ENCODE data around the gene BAIAP3. TPM values are rescaled to one million over a fixed set of nuclear protein-coding genes. Genes with fewer than 3 reads are reported as not detected.

Gene BAIAP3
- total and polyA plus RNA-seq, 12 donors, result 0.79 to 129 (median 16.3) TPM

DNA sequence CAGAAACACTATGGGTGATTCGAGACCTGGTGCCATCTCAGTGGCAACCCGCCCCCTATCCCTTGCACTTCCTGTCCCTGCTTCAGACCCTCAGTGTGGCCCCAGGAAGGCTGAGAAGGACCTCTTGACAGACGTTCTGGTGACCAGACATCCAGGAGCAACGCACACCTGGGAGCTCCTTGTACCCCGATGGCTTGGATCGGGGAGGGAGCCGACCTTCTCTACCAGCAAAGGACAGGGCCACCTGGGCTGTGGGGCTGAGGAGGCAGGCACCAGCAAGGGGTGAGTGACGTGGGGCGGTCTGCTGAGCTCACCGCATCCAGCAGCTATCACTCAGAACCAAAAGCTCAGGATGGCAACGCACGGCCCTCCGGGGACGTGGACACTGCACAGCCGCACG lies 53.9 kb downstream of the BAIAP3 start:
- H3K36me3 ChIP-seq (replicated peaks in 1 of 2), result peaks cover 0 to 35% of the 10 kb centered on the region in 2 donors
- no peak for DNase-seq
- H3K4me1 ChIP-seq (replicated peaks in 1 of 2), result no peaks in the 10 kb centered on the region
- TF ChIP-seq, protein P1, sequence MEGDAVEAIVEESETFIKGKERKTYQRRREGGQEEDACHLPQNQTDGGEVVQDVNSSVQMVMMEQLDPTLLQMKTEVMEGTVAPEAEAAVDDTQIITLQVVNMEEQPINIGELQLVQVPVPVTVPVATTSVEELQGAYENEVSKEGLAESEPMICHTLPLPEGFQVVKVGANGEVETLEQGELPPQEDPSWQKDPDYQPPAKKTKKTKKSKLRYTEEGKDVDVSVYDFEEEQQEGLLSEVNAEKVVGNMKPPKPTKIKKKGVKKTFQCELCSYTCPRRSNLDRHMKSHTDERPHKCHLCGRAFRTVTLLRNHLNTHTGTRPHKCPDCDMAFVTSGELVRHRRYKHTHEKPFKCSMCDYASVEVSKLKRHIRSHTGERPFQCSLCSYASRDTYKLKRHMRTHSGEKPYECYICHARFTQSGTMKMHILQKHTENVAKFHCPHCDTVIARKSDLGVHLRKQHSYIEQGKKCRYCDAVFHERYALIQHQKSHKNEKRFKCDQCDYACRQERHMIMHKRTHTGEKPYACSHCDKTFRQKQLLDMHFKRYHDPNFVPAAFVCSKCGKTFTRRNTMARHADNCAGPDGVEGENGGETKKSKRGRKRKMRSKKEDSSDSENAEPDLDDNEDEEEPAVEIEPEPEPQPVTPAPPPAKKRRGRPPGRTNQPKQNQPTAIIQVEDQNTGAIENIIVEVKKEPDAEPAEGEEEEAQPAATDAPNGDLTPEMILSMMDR (IDR thresholded peaks at IDR 0.05), result no peak
- TF ChIP-seq POLR2A (IDR thresholded peaks at IDR 0.05), result no peak
- intact Hi-C loops (cut with DNase I), result no loop called here
- H3K27me3 ChIP-seq, result no peaks in the 10 kb centered on the region
- no peak overlapping the region for H3K4me3 ChIP-seq
- 92 to 93% (median 93%) methylated on average over 10 to 16 of the region's 16 CpGs; no CpG with 5 or more reads in 1 of the 4 donors for WGBS, 4 donors
- H3K9me3 ChIP-seq (replicated peaks in 1 of 3), result no peaks in the 10 kb centered on the region
- H3K27ac ChIP-seq, result no peak overlapping the region

DNA sequence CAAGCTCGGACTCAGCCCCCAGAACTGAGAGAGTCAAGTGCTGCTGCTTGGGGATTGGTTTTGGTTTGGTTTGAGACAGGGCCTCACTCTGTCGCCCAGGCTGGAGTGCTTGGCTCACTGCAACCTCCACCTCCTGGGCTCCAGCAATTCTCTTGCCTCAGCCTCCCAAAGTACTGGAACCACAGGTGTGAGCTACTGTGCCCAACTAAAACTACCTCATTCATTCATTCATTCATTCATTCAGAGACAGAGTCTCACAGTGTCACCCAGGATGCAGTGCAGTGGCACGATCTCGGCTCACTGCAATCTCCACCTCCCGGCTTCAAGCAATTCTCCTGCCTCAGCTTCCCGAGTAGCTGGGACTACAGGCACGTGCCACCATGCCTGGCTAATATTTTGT lies 56.3 kb downstream of the BAIAP3 start:
- DNase-seq, result no peak
- intact Hi-C loops (cut with DNase I), result no loop called here
- Histone ChIP-seq H3K4me1 (replicated peaks in 1 of 2) (no peaks in the 10 kb centered on the region), H3K4me3 (no peak overlapping the region), H3K9me3 (replicated peaks in 1 of 3) (no peaks in the 10 kb centered on the region), H3K36me3 (replicated peaks in 1 of 2) (peaks cover 0 to 47% of the 10 kb centered on the region in 2 donors), H3K27ac (no peak overlapping the region), H3K27me3 (no peaks in the 10 kb centered on the region)
- 90 to 100% (median 92%) methylated on average over 6 to 7 of the region's 7 CpGs for WGBS, 4 donors
- no peak for TF ChIP-seq POLR2A (IDR thresholded peaks at IDR 0.05)
- TF ChIP-seq, protein P1 (IDR thresholded peaks at IDR 0.05), result no peak

DNA sequence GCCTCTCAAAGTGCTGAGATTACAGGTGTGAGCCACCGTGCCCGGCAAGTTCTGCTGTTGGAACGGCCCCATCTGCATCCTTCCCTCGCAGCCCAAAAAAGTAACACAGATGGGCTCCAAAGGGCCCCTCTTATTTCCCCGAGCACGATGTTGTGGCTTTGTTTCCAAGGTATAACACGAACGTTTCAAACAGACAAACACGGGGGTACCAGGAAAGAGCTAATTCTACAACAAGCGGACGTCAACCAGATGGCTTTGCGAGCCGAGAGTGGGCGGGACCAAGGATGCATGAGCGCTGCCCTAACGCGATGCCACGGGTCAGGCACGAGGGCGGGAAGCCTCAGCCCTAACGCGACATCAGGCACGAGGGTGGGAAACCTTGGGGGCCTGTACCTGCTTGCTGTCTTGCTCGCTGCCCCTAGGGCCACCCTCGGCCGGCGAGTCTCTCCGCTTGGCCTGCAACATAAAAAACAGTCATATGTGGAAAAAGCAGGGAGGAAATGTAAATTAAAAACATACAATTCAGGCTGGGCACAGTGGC lies 56.9 kb downstream of the BAIAP3 start:
- intact Hi-C loops (cut with DNase I), result no loop called here
- WGBS, 4 donors, result 86 to 89% (median 88%) methylated on average over 27 to 28 of the region's 28 CpGs
- peaks cover 0 to 48% of the 10 kb centered on the region in 2 donors for H3K36me3 ChIP-seq (replicated peaks in 1 of 2)
- H3K9me3 ChIP-seq (replicated peaks in 1 of 3), result no peaks in the 10 kb centered on the region
- H3K27me3 ChIP-seq, result no peaks in the 10 kb centered on the region
- no peak overlapping the region for H3K4me3 ChIP-seq
- H3K27ac ChIP-seq, result no peak overlapping the region
- no peaks in the 10 kb centered on the region for H3K4me1 ChIP-seq (replicated peaks in 1 of 2)
- TF ChIP-seq, protein P1 (IDR thresholded peaks at IDR 0.05), result no peak
- TF ChIP-seq POLR2A (IDR thresholded peaks at IDR 0.05), result no peak
- no peak for DNase-seq

DNA sequence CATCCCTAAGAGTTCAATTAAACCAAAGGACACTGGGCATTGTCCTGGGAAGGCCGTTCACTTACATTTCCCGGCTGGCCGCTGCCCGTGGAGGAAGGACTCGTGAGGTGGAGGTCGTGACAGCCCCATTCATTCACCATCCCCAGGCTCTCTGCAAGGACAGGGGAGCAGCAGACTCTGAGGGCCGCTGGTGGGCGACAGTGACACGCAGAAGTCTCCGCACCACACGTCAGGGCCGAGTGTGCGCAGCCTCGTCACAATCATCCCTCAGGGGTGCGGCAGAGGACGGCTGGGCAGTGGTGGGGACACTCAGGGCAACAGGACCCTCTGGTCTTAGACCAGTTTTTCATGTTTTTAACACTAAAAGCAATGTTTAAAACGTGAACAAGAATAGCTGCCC lies 59.4 kb downstream of the BAIAP3 start:
- Histone ChIP-seq H3K27ac (no peak overlapping the region), H3K9me3 (replicated peaks in 1 of 3) (no peaks in the 10 kb centered on the region), H3K4me3 (no peak overlapping the region), H3K4me1 (replicated peaks in 1 of 2) (no peaks in the 10 kb centered on the region), H3K36me3 (replicated peaks in 1 of 2) (peaks cover 0 to 57% of the 10 kb centered on the region in 2 donors), H3K27me3 (no peaks in the 10 kb centered on the region)
- intact Hi-C loops (cut with DNase I), result no loop called here
- DNase-seq, result no peak
- TF ChIP-seq, protein P1 (IDR thresholded peaks at IDR 0.05), result no peak
- TF ChIP-seq POLR2A (IDR thresholded peaks at IDR 0.05), result no peak
- 90 to 93% (median 92%) methylated on average over 16 to 17 of the region's 17 CpGs for WGBS, 4 donors
